Kidney (tissue), 14 donors: ENCODE data around the gene GPR78. TPM values are rescaled to one million over a fixed set of nuclear protein-coding genes. Genes with fewer than 3 reads are reported as not detected.

ENCODE experiments used
- DNase-seq, 5 donors: peaks; one replicate each; pipeline ENCODE4 v3.0.0-alpha.2; 2013 to 2020
- FAIRE-seq: peaks from 2 replicates; lab custom pipeline; 2012; peaks lifted over from hg19 to GRCh38; lab: Jason Lieb, UNC
- H3K27ac ChIP-seq, 2 donors: one replicate each; pipeline ENCODE4 v1.7.0; 2013; ENCODE audit warnings: low read depth in 2 of 2, low read length in 2 of 2, inconsistent platforms in 1 of 2
- H3K27me3 ChIP-seq: one replicate; pipeline ENCODE4 v1.7.1; 2013; ENCODE audit warnings: low read length, inconsistent platforms; ENCODE audit not compliant: control insufficient read depth, insufficient read depth
- H3K36me3 ChIP-seq, 3 donors: one replicate each; pipeline versions ENCODE4 v1.7.0 to v1.7.1; 2013; ENCODE audit warnings: low read length in 3 of 3, control low read depth in 1 of 3, inconsistent platforms in 1 of 3; ENCODE audit not compliant: insufficient read depth in 3 of 3, control insufficient read depth in 2 of 3
- H3K4me1 ChIP-seq, 3 donors: one replicate each; pipeline versions ENCODE4 v1.7.0 to v1.7.1; 2013; ENCODE audit warnings: low read length in 3 of 3, inconsistent platforms in 1 of 3, low read depth in 1 of 3; ENCODE audit not compliant: control insufficient read depth in 2 of 3, insufficient read depth in 2 of 3
- H3K4me3 ChIP-seq, 3 donors: one replicate each; pipeline versions ENCODE4 v1.7.0 to v1.8.1; 2013; ENCODE audit warnings: low read length in 3 of 3, control low read depth in 1 of 3, inconsistent platforms in 1 of 3
- H3K9ac ChIP-seq, 3 donors: one replicate each; pipeline versions ENCODE4 v1.7.0 to v1.7.1; 2013; ENCODE audit warnings: low read length in 3 of 3, control low read depth in 1 of 3, inconsistent platforms in 1 of 3
- H3K9me3 ChIP-seq, 3 donors: one replicate each; pipeline versions ENCODE4 v1.7.0 to v1.7.1; 2013; ENCODE audit warnings: low read length in 3 of 3, control low read depth in 1 of 3, inconsistent platforms in 1 of 3; ENCODE audit not compliant: control insufficient read depth in 2 of 3, insufficient read depth in 1 of 3
- CTCF ChIP-seq: IDR thresholded peaks from 3 replicates; pipeline ENCODE4 v1.5.1; 2012; ENCODE audit warnings: mild to moderate bottlenecking, moderate library complexity, borderline replicate concordance; ENCODE audit not compliant: insufficient read depth; ENCODE audit errors: extremely low read depth
- intact Hi-C: fragments of 100-400 bp; cut with DNase I; formaldehyde crosslinking; loops from one replicate; pipeline ENCODE4 v1.11.1; 2022
- polyA plus RNA-seq: library from polyadenylated mRNA; stranded (reverse); fragments of 350-450 nt; fragmentation: Illumina TruSeq; extraction: RNeasy Lipid Tissue Mini Kit (QIAGEN cat#74804); gene quantifications from one replicate; pipeline ENCODE4 v1.2.3, GENCODE V29; 2014; ENCODE audit warnings: low read depth, low replicate concordance; ENCODE audit not compliant: insufficient read depth
- total RNA-seq: library from RNA; stranded (reverse); fragmentation: NEBNext Ultra II Directional; extraction: Animal tissue kit (Norgen Biotek cat#: 25700); gene quantifications from one replicate; pipeline ENCODE4 v1.2.1, GENCODE V29; 2021
- donor health status: control.
- donor health status: control.
- donor health status: control.
- donor health status: control.
- donor health status: control.
- donor health status: DM: yes; HTN: yes; CAD: no.
- donor health status: Normal renal cell carcinoma (clear cell type).

The GPR78 gene
- total and polyA plus RNA-seq, 2 donors from 2014 or later: not detected

GRCh38 chr4:8547108-8547911 is 32.9 kb upstream of the GPR78 start:
- no peak overlapping the region for H3K4me3 ChIP-seq
- H3K9me3 ChIP-seq: no peaks in the 10 kb centered on the region
- peak in 2 of 5 donors; percentile 12 to 32 for DNase-seq
- H3K9ac ChIP-seq: no peak overlapping the region
- peak; percentile 25 for TF ChIP-seq CTCF
- H3K27ac ChIP-seq: no peak overlapping the region
- H3K4me1 ChIP-seq: no peaks in the 10 kb centered on the region
- no peaks in the 10 kb centered on the region for H3K36me3 ChIP-seq
- FAIRE-seq: no peak
- H3K27me3 ChIP-seq: no peaks in the 10 kb centered on the region
- intact Hi-C loops: no loop called here

- DNase-seq: peak in 1 of 5 donors; percentile 63
- H3K27ac ChIP-seq: no peak overlapping the region
- H3K9ac ChIP-seq: no peak overlapping the region
- intact Hi-C loops: no loop called here
- H3K36me3 ChIP-seq: no peaks in the 10 kb centered on the region
- H3K4me3 ChIP-seq: no peak overlapping the region
- H3K9me3 ChIP-seq: no peaks in the 10 kb centered on the region
- no peaks in the 10 kb centered on the region for H3K4me1 ChIP-seq
- TF ChIP-seq CTCF: no peak
- H3K27me3 ChIP-seq: no peaks in the 10 kb centered on the region
- no peak for FAIRE-seq
Observed at GRCh38 chr4:8547912-8548730, 32.1 kb upstream of the GPR78 start.

- FAIRE-seq (no peak), DNase-seq (peak in 1 of 5 donors; percentile 48)
- Histone ChIP-seq H3K27ac (no peak overlapping the region), H3K4me1 (no peaks in the 10 kb centered on the region), H3K4me3 (no peak overlapping the region), H3K9me3 (no peaks in the 10 kb centered on the region), H3K9ac (no peak overlapping the region), H3K36me3 (no peaks in the 10 kb centered on the region), H3K27me3 (no peaks in the 10 kb centered on the region)
- no peak for TF ChIP-seq CTCF
- intact Hi-C loops: no loop called here
Observed at GRCh38 chr4:8548731-8549351, 31.4 kb upstream of the GPR78 start.
